Ramos (cell line): ENCODE results near the gene CYB5A.

Experiments
- in situ Hi-C: fragments of 300-500 bp; cut with MboI; formaldehyde crosslinking; loops from one replicate; pipeline ENCODE4 v1.14.3; 2022; ENCODE audit warnings: low sequenced_read_pairs; ENCODE audit not compliant: unreplicated experiment

The CYB5A gene

GRCh38 chr18:74281011-74281979, 10.5 kb downstream of the CYB5A start:
- in situ Hi-C loops = no loop called here

GRCh38 chr18:74278983-74279382, 12.8 kb downstream of the CYB5A start:
- in situ Hi-C loops = no loop called here

- in situ Hi-C loops = no loop called here
Measured at GRCh38 chr18:74278058-74278457, 13.7 kb downstream of the CYB5A start.

GRCh38 chr18:74277296-74277695, 14.5 kb downstream of the CYB5A start:
- in situ Hi-C loops = no loop called here

- in situ Hi-C loops = no loop called here
Measured at GRCh38 chr18:74276609-74277008, 15.2 kb downstream of the CYB5A start.

- in situ Hi-C loops = no loop called here
Measured at GRCh38 chr18:74275736-74276135, 16.0 kb downstream of the CYB5A start.

- in situ Hi-C loops = no loop called here
Measured at GRCh38 chr18:74274700-74275099, 17.1 kb downstream of the CYB5A start.

GRCh38 chr18:74273394-74273793, 18.4 kb downstream of the CYB5A start:
- in situ Hi-C loops = no loop called here

GRCh38 chr18:74271635-74272034, 20.1 kb downstream of the CYB5A start:
- in situ Hi-C loops = no loop called here

GRCh38 chr18:74268933-74269620, 22.7 kb downstream of the CYB5A start:
- in situ Hi-C loops = no loop called here

- in situ Hi-C loops = no loop called here
Measured at GRCh38 chr18:74268175-74268574, 23.6 kb downstream of the CYB5A start.

- in situ Hi-C loops = no loop called here
Measured at GRCh38 chr18:74266161-74266560, 25.6 kb downstream of the CYB5A start.

- in situ Hi-C loops = no loop called here
Measured at GRCh38 chr18:74265546-74266098, 26.1 kb downstream of the CYB5A start.

- in situ Hi-C loops = no loop called here
Measured at GRCh38 chr18:74264303-74265020, 27.3 kb downstream of the CYB5A start.

- in situ Hi-C loops = no loop called here
Measured at GRCh38 chr18:74261053-74261713, 30.6 kb downstream of the CYB5A start.

GRCh38 chr18:74259347-74259746, 32.4 kb downstream of the CYB5A start:
- in situ Hi-C loops = no loop called here

- in situ Hi-C loops = no loop called here
Measured at GRCh38 chr18:74257083-74257482, 34.7 kb downstream of the CYB5A start.

- in situ Hi-C loops = no loop called here
Measured at GRCh38 chr18:74256190-74256589, 35.6 kb downstream of the CYB5A start.

GRCh38 chr18:74255131-74255616, 36.6 kb downstream of the CYB5A start:
- in situ Hi-C loops = no loop called here

GRCh38 chr18:74252039-74252395, 39.7 kb downstream of the CYB5A start:
- in situ Hi-C loops = no loop called here
